SH-SY5Y (cell line): ENCODE data around the gene KCNJ6.

Source experiments
- GATA2 ChIP-seq: IDR thresholded peaks from 2 replicates; pipeline ENCODE4 v1.6.1; 2011; ENCODE audit warnings: mild to moderate bottlenecking, low read depth, low read length
- GATA3 ChIP-seq: IDR thresholded peaks from 2 replicates; pipeline ENCODE4 v1.6.1; 2011; ENCODE audit warnings: low read depth, mild to moderate bottlenecking, low read length, moderate library complexity

DNA sequence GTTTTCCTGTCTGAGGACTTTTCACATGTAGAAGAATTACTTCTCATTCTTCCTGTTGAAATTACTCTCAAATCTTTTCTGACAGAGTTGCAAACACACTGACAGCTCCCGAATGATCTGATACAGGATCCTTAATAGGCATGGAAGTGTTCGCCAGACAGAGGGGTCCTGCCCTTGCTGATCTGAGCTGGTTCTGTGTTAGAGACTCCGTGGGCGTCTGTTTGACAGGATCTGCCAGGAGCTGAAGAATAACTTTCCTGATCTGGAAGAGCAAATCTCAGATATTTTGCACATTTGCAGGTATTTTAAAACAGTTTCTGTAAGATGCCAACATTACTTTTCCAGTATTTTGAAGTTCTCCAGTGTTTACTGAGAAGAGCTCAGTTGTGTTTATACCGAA is 347.3 kb downstream of the KCNJ6 start:
- TF ChIP-seq GATA2 = no peak
- TF ChIP-seq GATA3 = no peak
